Spleen (tissue), 11 donors: ENCODE data around the gene PCSK6. TPM values are rescaled to one million over a fixed set of nuclear protein-coding genes. Genes with fewer than 3 reads are reported as not detected.

Experiments
- DNase-seq: peaks from one replicate; pipeline ENCODE4 v3.0.0-alpha.2; 2020
- H3K27ac ChIP-seq, 8 donors: fragments of 200-600 bp; sonication (generic) in 7 of 8; 1 replicate in 4 of 8; 2 replicates in 4 of 8; pipeline versions ENCODE4 v1.5.0 to v1.8.0; 2016 to 2021; ENCODE audit warnings: inconsistent platforms in 4 of 8, mild to moderate bottlenecking in 4 of 8, moderate library complexity in 1 of 8
- H3K27me3 ChIP-seq, 7 donors: fragments of 200-600 bp; sonication (generic) in 6 of 7; replicated peaks in 1 of 7; 1 replicate in 4 of 7; 2 replicates in 3 of 7; pipeline versions ENCODE4 v1.5.0 to v1.8.0; 2016 to 2021; ENCODE audit warnings: inconsistent platforms in 3 of 7, mild to moderate bottlenecking in 1 of 7
- H3K36me3 ChIP-seq, 6 donors: fragments of 200-600 bp; sonication (generic) in 5 of 6; 1 replicate in 4 of 6; 2 replicates in 2 of 6; pipeline versions ENCODE4 v1.5.0 to v1.8.0; 2016 to 2021; ENCODE audit warnings: inconsistent platforms in 2 of 6
- H3K4me1 ChIP-seq, 6 donors: fragments of 200-600 bp; sonication (generic) in 5 of 6; 1 replicate in 3 of 6; 2 replicates in 3 of 6; pipeline versions ENCODE4 v1.5.0 to v1.8.0; 2016 to 2021; ENCODE audit warnings: inconsistent platforms in 3 of 6
- H3K4me3 ChIP-seq, 8 donors: fragments of 200-600 bp; sonication (generic) in 7 of 8; 1 replicate in 4 of 8; 2 replicates in 4 of 8; pipeline versions ENCODE4 v1.5.0 to v1.8.0; 2016 to 2021; ENCODE audit warnings: inconsistent platforms in 4 of 8, mild to moderate bottlenecking in 4 of 8, moderate library complexity in 2 of 8
- H3K9me3 ChIP-seq, 8 donors: fragments of 200-600 bp; sonication (generic) in 7 of 8; 1 replicate in 4 of 8; 2 replicates in 4 of 8; pipeline versions ENCODE4 v1.5.0 to v1.8.0; 2016 to 2021; ENCODE audit warnings: inconsistent platforms in 4 of 8
- POLR2A ChIP-seq, 3 donors: fragments of 450-650 bp; IDR thresholded peaks; one replicate each; pipeline ENCODE4 v1.5.1; 2017; ENCODE audit warnings: antibody characterized with exemption in 3 of 3, mild to moderate bottlenecking in 1 of 3
- POLR2AphosphoS5 ChIP-seq, 3 donors: sonication (generic); formaldehyde crosslinking; IDR thresholded peaks; one replicate each; pipeline ENCODE4 v1.5.1; 2017; ENCODE audit warnings: antibody characterized with exemption in 3 of 3
- WGBS, 5 donors: extraction: QIAGEN DNeasy Blood & Tissue Kit in 3 of 5; methylation state at CpG; one replicate each; pipeline versions ENCODE4 v1.1.5 to v1.1.7; 2013 to 2018; 5-methylcytosine and 5-hydroxymethylcytosine counted together
- intact Hi-C: fragments of 100-400 bp; cut with DNase I; formaldehyde crosslinking; loops from one replicate; pipeline ENCODE4 v1.15.0; 2023; ENCODE audit warnings: low total_unique reads
- polyA plus RNA-seq, 3 donors: library from polyadenylated mRNA; stranded (reverse); fragments of 200-250 nt; gene quantifications; one replicate each; pipeline ENCODE4 v1.2.1, GENCODE V29; 2013
- total RNA-seq, 7 donors: library from RNA; depleted of rRNA in 3 of 7; stranded (reverse); fragments of >200 nt in 3 of 7; fragmentation: NEBNext Ultra II Directional in 4 of 7; extraction: Animal tissue kit (Norgen Biotek cat#: 25700) in 4 of 7; gene quantifications; one replicate each; pipeline versions ENCODE4 v1.1.0 to v1.2.1, GENCODE V29; 2016 to 2021
- TF ChIP-seq, protein P1 (sequence below), 11 experiments: fragments of 200-600 bp in 7 of 11; fragments of 450-650 bp in 4 of 11; sonication (generic) in 4 of 11; IDR thresholded peaks in 8 of 11; conservative IDR thresholded peaks in 3 of 11; 1 replicate in 7 of 11; 2 replicates in 4 of 11; pipeline versions ENCODE4 v1.4.0 to v1.8.0; 2016 to 2021; ENCODE audit warnings: antibody characterized with exemption in 11 of 11, inconsistent platforms in 4 of 11, mild to moderate bottlenecking in 1 of 11
- donor health status: healthy with polysubstance abuse.
- donor health status: DM: no; HTN: no; CAD: no; lungs with moderate emphysema.
- donor health status: DM: no; HTN: no; CAD: no.
- donor health status: Bipolar disorder and iron deficiency.
- donor health status: healthy.
- donor health status: DM: no; HTN: no; CAD: no.
- donor health status: DM: yes; HTN: yes; CAD: no.

The PCSK6 gene
- total and polyA plus RNA-seq, 10 donors: 10.0 to 403 (median 252) TPM

DNA sequence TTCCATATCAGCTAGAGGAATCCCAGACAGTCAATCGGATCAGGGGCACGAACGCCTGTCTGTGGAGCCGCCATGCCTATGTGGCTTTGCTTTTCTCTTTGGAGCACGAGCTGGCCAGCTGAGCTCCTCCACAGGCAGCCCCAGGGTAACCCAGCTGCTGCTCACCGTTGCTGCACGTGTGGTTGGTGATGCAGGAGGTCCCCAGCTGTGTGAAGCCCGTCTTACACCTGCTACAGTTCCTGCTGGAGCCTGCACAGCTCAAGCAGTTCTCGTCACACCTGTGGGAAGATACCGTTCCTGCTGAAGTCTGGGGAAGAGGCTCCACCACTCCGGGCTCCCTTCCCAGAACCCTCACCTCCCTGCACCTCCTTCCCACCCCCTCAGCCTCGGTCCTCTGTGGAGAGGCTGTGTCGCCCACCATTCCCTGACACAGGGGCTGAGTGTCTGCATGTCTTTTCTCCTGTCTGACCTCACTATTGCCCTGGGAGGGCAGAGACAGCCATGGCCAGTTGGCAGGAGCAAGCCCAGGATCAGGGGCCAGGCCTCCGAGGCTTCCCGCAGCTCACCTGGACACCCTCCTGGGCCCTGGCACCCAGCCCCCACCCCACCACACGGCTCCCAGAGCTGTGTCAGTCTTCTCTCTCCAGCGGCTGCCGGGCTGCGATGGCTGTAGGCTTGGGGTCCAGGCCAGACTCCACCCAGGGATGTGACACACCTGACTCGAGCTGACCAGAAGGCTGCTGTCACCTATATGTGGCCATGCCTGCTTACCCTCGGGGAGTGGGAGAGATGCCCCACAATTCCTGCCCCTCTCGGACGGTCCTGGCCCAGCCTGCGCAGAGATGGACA lies 182.2 kb downstream of the PCSK6 start:
- H3K4me1 ChIP-seq: no peaks in the 10 kb centered on the region
- DNase-seq: peak; percentile 61
- no peak overlapping the region for H3K4me3 ChIP-seq
- peaks cover 0 to 82% (median 11%) of the 10 kb centered on the region in 6 donors for H3K36me3 ChIP-seq
- no peak overlapping the region for H3K27ac ChIP-seq
- 75 to 84% (median 78%) methylated on average over 22 to 24 of the region's 24 CpGs for WGBS, 5 donors
- intact Hi-C loops: no loop called here
- TF ChIP-seq POLR2A (IDR thresholded peaks at IDR 0.05) (no peak), POLR2AphosphoS5 (IDR thresholded peaks at IDR 0.05) (peak in 2 of 3 donors; percentile 20 to 25)
- TF ChIP-seq, protein P1, sequence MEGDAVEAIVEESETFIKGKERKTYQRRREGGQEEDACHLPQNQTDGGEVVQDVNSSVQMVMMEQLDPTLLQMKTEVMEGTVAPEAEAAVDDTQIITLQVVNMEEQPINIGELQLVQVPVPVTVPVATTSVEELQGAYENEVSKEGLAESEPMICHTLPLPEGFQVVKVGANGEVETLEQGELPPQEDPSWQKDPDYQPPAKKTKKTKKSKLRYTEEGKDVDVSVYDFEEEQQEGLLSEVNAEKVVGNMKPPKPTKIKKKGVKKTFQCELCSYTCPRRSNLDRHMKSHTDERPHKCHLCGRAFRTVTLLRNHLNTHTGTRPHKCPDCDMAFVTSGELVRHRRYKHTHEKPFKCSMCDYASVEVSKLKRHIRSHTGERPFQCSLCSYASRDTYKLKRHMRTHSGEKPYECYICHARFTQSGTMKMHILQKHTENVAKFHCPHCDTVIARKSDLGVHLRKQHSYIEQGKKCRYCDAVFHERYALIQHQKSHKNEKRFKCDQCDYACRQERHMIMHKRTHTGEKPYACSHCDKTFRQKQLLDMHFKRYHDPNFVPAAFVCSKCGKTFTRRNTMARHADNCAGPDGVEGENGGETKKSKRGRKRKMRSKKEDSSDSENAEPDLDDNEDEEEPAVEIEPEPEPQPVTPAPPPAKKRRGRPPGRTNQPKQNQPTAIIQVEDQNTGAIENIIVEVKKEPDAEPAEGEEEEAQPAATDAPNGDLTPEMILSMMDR (IDR thresholded peaks at IDR 0.05 in 8 of 11, conservative IDR thresholded peaks at IDR 0.05 in 3 of 11): no peak
- peaks cover 0 to 4% (median 0%) of the 10 kb centered on the region in 7 donors for H3K27me3 ChIP-seq
- H3K9me3 ChIP-seq: no peaks in the 10 kb centered on the region

DNA sequence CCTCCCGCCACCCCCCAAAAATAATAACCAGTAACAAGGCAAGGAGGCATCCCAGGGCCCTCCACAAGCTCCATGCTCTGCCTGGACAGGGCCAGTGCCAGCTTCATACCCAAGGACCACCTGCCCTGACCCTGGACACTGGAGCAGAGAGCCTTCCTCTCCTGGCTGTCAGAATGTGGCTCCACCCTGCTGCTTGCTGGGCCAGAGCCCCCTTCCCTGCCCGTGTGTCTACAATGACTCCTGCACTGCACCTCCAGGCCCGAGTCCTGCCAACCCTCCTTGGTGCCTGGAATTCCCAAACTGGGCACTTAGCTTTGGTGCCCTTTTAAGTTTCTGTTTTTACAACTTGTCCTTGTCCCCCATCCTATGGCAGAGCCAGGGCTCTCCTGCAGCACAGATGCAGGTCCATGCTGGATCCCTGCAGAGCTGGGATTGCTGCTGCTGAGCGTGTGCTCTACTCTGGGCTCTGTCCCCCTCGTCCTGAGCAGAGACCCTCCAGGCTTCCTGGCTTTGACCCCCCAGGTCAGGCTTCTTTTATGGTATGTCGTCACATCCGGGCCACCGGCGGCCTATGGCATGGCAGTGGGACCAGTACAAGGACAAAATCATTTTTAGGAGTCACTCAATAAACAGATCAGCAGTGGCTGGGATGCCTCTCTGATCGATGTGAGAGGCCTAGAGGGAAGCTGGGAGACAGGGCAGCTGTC lies 183.0 kb downstream of the PCSK6 start:
- Histone ChIP-seq H3K9me3 (no peaks in the 10 kb centered on the region), H3K27ac (no peak overlapping the region), H3K36me3 (peaks cover 0 to 79% (median 11%) of the 10 kb centered on the region in 6 donors), H3K4me1 (no peaks in the 10 kb centered on the region), H3K4me3 (no peak overlapping the region), H3K27me3 (peaks cover 0 to 4% (median 0%) of the 10 kb centered on the region in 7 donors)
- 75 to 84% (median 78%) methylated on average over 10 of the region's 10 CpGs for WGBS, 5 donors
- TF ChIP-seq POLR2A (IDR thresholded peaks at IDR 0.05): no peak
- TF ChIP-seq POLR2AphosphoS5 (IDR thresholded peaks at IDR 0.05): no peak
- TF ChIP-seq, protein P1 (IDR thresholded peaks at IDR 0.05 in 8 of 11, conservative IDR thresholded peaks at IDR 0.05 in 3 of 11): no peak
- intact Hi-C loops: no loop called here
- DNase-seq: no peak

DNA sequence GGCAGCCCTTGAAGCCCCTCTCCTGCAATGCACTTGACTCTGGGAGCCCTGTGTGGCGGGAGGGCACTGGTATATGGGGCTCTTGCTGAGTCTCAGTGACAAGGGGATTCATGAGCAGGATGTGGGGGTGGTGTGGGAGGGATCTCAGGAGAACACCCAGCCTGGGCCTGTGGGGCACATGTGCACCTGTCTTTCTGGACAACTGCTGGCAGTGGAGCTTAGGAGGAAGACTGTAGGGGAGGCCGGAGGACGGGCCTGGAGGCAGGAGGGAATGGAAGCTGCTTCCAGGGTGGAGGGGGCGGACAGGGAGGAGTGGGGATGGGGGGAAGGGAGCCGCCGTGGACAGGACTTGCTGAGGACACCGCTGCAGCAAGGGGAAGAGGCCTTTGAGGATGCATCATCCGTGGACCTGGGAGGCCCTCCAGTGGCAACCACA lies 183.7 kb downstream of the PCSK6 start:
- H3K27me3 ChIP-seq: peaks cover 0 to 4% (median 0%) of the 10 kb centered on the region in 7 donors
- intact Hi-C loops: no loop called here
- WGBS, 5 donors: 76 to 90% (median 87%) methylated on average over 8 of the region's 8 CpGs
- no peak overlapping the region for H3K4me3 ChIP-seq
- no peak for DNase-seq
- no peak overlapping the region for H3K27ac ChIP-seq
- H3K36me3 ChIP-seq: peaks cover 0 to 73% (median 11%) of the 10 kb centered on the region in 6 donors
- H3K9me3 ChIP-seq: no peaks in the 10 kb centered on the region
- peaks cover 0 to 1% (median 0%) of the 10 kb centered on the region in 6 donors for H3K4me1 ChIP-seq
- TF ChIP-seq POLR2A (IDR thresholded peaks at IDR 0.05) (no peak), POLR2AphosphoS5 (IDR thresholded peaks at IDR 0.05) (no peak)

DNA sequence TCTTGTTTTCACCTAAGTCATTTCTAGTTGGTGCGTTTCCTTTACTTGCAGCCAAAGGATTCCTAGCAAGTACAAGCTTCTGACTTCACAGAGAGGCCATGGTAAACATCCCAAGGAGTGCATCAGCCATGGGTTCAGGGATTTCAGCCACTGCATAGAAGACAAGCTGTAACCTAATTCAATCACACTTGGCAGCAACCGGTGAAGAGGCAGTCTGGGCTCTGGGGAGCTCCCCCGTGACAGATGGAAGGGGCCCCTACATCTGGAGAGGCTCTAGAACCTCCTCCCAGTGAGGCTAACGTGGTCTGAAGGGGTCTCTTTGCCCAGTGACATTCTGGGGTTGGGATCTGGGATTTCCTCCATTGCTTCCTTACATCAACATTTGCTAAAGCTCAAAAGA lies 186.1 kb downstream of the PCSK6 start:
- 72 to 78% (median 75%) methylated on average over 4 of the region's 4 CpGs for WGBS, 5 donors
- DNase-seq: no peak
- H3K27me3 ChIP-seq: peaks cover 0 to 4% (median 0%) of the 10 kb centered on the region in 7 donors
- peaks cover 0 to 9% (median 5%) of the 10 kb centered on the region in 6 donors for H3K4me1 ChIP-seq
- H3K4me3 ChIP-seq: no peak overlapping the region
- H3K36me3 ChIP-seq: peaks cover 0 to 49% (median 8%) of the 10 kb centered on the region in 6 donors
- intact Hi-C loops: no loop called here
- no peak overlapping the region for H3K27ac ChIP-seq
- TF ChIP-seq POLR2AphosphoS5 (IDR thresholded peaks at IDR 0.05) (no peak), POLR2A (IDR thresholded peaks at IDR 0.05) (no peak)
- TF ChIP-seq, protein P1 (IDR thresholded peaks at IDR 0.05 in 8 of 11, conservative IDR thresholded peaks at IDR 0.05 in 3 of 11): no peak
- H3K9me3 ChIP-seq: no peaks in the 10 kb centered on the region
